ENCODE measurements around the gene SMDT1.

DNA sequence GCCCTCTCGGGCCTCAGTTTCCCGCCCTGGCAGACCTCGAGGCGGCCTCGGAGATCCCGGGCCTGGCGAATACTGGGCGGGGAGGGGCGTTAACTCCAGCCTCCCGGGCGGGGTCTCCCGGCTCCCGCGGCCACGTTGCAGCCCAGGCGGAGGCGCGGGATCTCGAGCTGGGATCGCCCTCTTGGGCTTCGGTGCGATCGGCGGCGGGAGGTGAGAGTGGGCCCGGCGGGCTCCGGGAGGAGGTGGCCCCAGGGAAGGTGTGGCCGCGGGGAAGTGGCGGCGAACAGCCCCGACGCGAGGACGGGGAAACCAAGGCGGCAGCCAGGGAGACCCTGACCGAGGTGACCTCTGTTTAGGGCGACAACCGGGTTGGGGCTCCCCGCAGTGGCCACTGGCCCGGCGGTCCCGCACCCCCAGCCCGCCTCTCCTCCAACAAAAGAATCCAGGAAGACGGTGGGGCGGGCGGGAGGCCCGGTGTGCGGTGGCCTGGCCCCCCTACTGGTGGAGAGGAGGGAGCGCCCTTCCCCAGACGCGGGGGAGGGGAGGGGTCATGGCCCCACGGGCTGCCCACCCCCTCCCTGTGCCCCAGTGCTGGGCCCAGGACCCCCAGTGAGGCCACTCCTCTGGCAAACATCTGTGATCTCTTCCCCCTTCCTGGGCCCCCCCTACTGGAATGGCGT, 5.2 kb upstream of the SMDT1 start, which contains the start of gene PHETA2:
- TF ChIP-seq POLR2A (IDR thresholded peaks at IDR 0.05) = peak in 1 of 2 donors; percentile 30
- TF ChIP-seq, protein P1, sequence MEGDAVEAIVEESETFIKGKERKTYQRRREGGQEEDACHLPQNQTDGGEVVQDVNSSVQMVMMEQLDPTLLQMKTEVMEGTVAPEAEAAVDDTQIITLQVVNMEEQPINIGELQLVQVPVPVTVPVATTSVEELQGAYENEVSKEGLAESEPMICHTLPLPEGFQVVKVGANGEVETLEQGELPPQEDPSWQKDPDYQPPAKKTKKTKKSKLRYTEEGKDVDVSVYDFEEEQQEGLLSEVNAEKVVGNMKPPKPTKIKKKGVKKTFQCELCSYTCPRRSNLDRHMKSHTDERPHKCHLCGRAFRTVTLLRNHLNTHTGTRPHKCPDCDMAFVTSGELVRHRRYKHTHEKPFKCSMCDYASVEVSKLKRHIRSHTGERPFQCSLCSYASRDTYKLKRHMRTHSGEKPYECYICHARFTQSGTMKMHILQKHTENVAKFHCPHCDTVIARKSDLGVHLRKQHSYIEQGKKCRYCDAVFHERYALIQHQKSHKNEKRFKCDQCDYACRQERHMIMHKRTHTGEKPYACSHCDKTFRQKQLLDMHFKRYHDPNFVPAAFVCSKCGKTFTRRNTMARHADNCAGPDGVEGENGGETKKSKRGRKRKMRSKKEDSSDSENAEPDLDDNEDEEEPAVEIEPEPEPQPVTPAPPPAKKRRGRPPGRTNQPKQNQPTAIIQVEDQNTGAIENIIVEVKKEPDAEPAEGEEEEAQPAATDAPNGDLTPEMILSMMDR (IDR thresholded peaks at IDR 0.05) = peak; percentile 23 to 72 (median 60)

All from tibial nerve (tissue), 3 donors.